B cell (primary cell): ENCODE data around the gene ZNF358. TPM values are rescaled to one million over a fixed set of nuclear protein-coding genes. Genes with fewer than 3 reads are reported as not detected.

Experiments
- ATAC-seq: fragments of 200-7000 bp; cut with Tn5 transposase; one replicate; pipeline ENCODE4 v1.10.0; 2021; ENCODE audit warnings: low read depth, mild to moderate bottlenecking, moderate number of reproducible peaks, moderate library complexity
- CTCF ChIA-PET: fragments of 350-600 bp; sonication (Branson Sonifier 250); formaldehyde crosslinking; loops from one replicate; lab custom pipeline; 2021; ENCODE audit warnings: antibody characterized with exemption, inconsistent platforms; lab: Charles Lee
- POLR2A ChIA-PET: fragments of 350-600 bp; sonication (Branson Sonifier 250); formaldehyde crosslinking; loops from one replicate; lab custom pipeline; 2021; ENCODE audit warnings: antibody characterized with exemption; lab: Charles Lee
- DNase-seq: peaks from one replicate; pipeline ENCODE4 v3.0.0; 2013
- H2AFZ ChIP-seq: 2 replicates; pipeline ENCODE4 v1.6.1; 2012; ENCODE audit warnings: mild to moderate bottlenecking, low read depth, low read length; ENCODE audit not compliant: insufficient read depth, poor library complexity, severe bottlenecking
- H3K27ac ChIP-seq, 2 donors: 1 replicate in 1 of 2; 2 replicates in 1 of 2; pipeline ENCODE4 v1.5.1; 2012 to 2013; ENCODE audit warnings: low read length in 2 of 2, mild to moderate bottlenecking in 2 of 2, moderate library complexity in 1 of 2
- H3K27me3 ChIP-seq, 4 experiments: fragments of 200-600 bp in 1 of 4; sonication (generic) in 1 of 4; replicated peaks in 1 of 4; 1 replicate in 2 of 4; 2 replicates in 2 of 4; pipeline versions ENCODE4 v1.6.1 to v1.7.0; 2013 to 2016; ENCODE audit warnings: low read length in 3 of 4, mild to moderate bottlenecking in 2 of 4, mixed read lengths in 1 of 4, moderate library complexity in 1 of 4; ENCODE audit not compliant: insufficient read depth in 4 of 4, control insufficient read depth in 3 of 4; ENCODE audit errors: control extremely low read depth in 1 of 4
- H3K36me3 ChIP-seq, 2 experiments: replicated peaks in 1 of 2; 1 replicate in 1 of 2; 2 replicates in 1 of 2; pipeline versions ENCODE4 v1.6.1 to v1.7.1; 2013; ENCODE audit warnings: low read length in 1 of 2; ENCODE audit not compliant: insufficient read depth in 2 of 2, control insufficient read depth in 1 of 2; ENCODE audit errors: control extremely low read depth in 1 of 2, extremely low read depth in 1 of 2
- H3K4me1 ChIP-seq, 2 donors: fragments of 200-600 bp in 1 of 2; sonication (generic) in 1 of 2; 1 replicate in 1 of 2; 2 replicates in 1 of 2; pipeline versions ENCODE4 v1.5.1 to v1.6.1; 2013 to 2017; ENCODE audit warnings: low read length in 2 of 2; ENCODE audit not compliant: control insufficient read depth in 2 of 2, insufficient read depth in 2 of 2
- H3K4me2 ChIP-seq: replicated peaks from 2 replicates; pipeline ENCODE3; 2012; ENCODE audit warnings: mild to moderate bottlenecking, low read depth, low read length; ENCODE audit not compliant: poor library complexity, severe bottlenecking
- H3K4me3 ChIP-seq, 5 experiments: fragments of 200-600 bp in 1 of 5; sonication (generic) in 1 of 5; 1 replicate in 3 of 5; 2 replicates in 2 of 5; pipeline versions ENCODE4 v1.5.1 to v1.7.0; 2011 to 2016; ENCODE audit warnings: low read length in 4 of 5, mild to moderate bottlenecking in 4 of 5, low read depth in 2 of 5, control low read depth in 1 of 5, moderate library complexity in 1 of 5; ENCODE audit not compliant: insufficient read depth in 1 of 5; ENCODE audit errors: control extremely low read depth in 1 of 5, extremely low read depth in 1 of 5
- H3K79me2 ChIP-seq: fragments of 200-600 bp; sonication (generic); one replicate; pipeline ENCODE4 v1.6.0; 2016; ENCODE audit warnings: low read length; ENCODE audit not compliant: control insufficient read depth, insufficient read depth
- H3K9ac ChIP-seq: fragments of 200-600 bp; sonication (generic); 2 replicates; pipeline ENCODE4 v1.6.1; 2017; ENCODE audit warnings: mild to moderate bottlenecking, low read length, moderate library complexity
- H3K9me3 ChIP-seq, 3 donors: one replicate each; pipeline versions ENCODE4 v1.6.1 to v1.7.1; 2013; ENCODE audit warnings: low read length in 2 of 3; ENCODE audit not compliant: control insufficient read depth in 2 of 3, insufficient read depth in 1 of 3; ENCODE audit errors: control extremely low read depth in 1 of 3
- H4K20me1 ChIP-seq: 2 replicates; pipeline ENCODE4 v1.6.0; 2012; ENCODE audit warnings: mild to moderate bottlenecking, low read length; ENCODE audit not compliant: insufficient read depth, control insufficient read depth, poor library complexity, severe bottlenecking
- H3K27ac Mint-ChIP-seq: one replicate; pipeline ENCODE4 v1.8.0; 2021; ENCODE audit warnings: mixed read lengths
- H3K27me3 Mint-ChIP-seq: one replicate; pipeline ENCODE4 v1.8.0; 2021; ENCODE audit warnings: mixed read lengths
- H3K4me1 Mint-ChIP-seq: one replicate; pipeline ENCODE4 v1.8.0; 2021; ENCODE audit warnings: mixed read lengths
- H3K4me3 Mint-ChIP-seq: one replicate; pipeline ENCODE4 v1.8.0; 2021; ENCODE audit warnings: mixed read lengths
- H3K9me3 Mint-ChIP-seq: one replicate; pipeline ENCODE4 v1.8.0; 2022; ENCODE audit warnings: mixed read lengths; ENCODE audit not compliant: insufficient read depth
- CTCF ChIP-seq: fragments of 200-600 bp; IDR thresholded peaks from one replicate; pipeline ENCODE4 v1.8.0; 2022; ENCODE audit warnings: antibody characterized with exemption, mild to moderate bottlenecking
- EZH2 ChIP-seq: IDR thresholded peaks from 2 replicates; pipeline ENCODE4 v1.6.1; 2012; ENCODE audit warnings: borderline replicate concordance, low read depth, mild to moderate bottlenecking, moderate library complexity, low read length; ENCODE audit not compliant: insufficient read depth, poor library complexity, severe bottlenecking
- WGBS: methylation state at CpG from one replicate; pipeline ENCODE4 v1.1.5; 2013; ENCODE audit warnings: missing lambda C conversion rate; ENCODE audit not compliant: insufficient coverage; 5-methylcytosine and 5-hydroxymethylcytosine counted together
- intact Hi-C: fragments of 100-400 bp; cut with micrococcal nuclease; formaldehyde crosslinking; loops from one replicate; pipeline ENCODE4 v1.10.0; 2022
- polyA plus RNA-seq: library from polyadenylated mRNA; depleted of rRNA; stranded (reverse); fragments of >200 nt; gene quantifications from 2 replicates; pipeline ENCODE4 v1.2.3, GENCODE V29; 2012
- total RNA-seq, 2 donors: library from RNA; stranded (reverse); fragments of 120-200 nt in 1 of 2; gene quantifications; 1 replicate in 1 of 2; 2 replicates in 1 of 2; pipeline versions ENCODE4 v1.2.3 to v1.2.4, GENCODE V29; 2013 to 2022

ZNF358 gene
- total and polyA plus RNA-seq, 2 donors (not counting 1 experiment from before 2014, with no cell fraction given), result 8.5 to 17.5 TPM

- no peaks in the 10 kb centered on the region for H3K27me3 Mint-ChIP-seq
- no peak overlapping the region for H3K4me2 ChIP-seq
- H2AFZ ChIP-seq, result no peak overlapping the region
- H3K4me3 Mint-ChIP-seq, result no peak overlapping the region
- H3K36me3 ChIP-seq, result peaks cover 5 to 47% of the 10 kb centered on the region in 2 experiments
- H3K27ac ChIP-seq, result no peak overlapping the region
- H3K4me1 Mint-ChIP-seq, result peaks cover 26% of the 10 kb centered on the region
- H3K27ac Mint-ChIP-seq, result no peak overlapping the region
- no peak overlapping the region for H3K9ac ChIP-seq
- intact Hi-C loops, result no loop called here
- no peaks in the 10 kb centered on the region for H4K20me1 ChIP-seq
- no peak overlapping the region for H3K4me3 ChIP-seq
- H3K79me2 ChIP-seq, result peaks cover 10% of the 10 kb centered on the region
- ChIA-PET POLR2A (interaction anchor here (0.7 kb wide), 1 partner anchor 28 kb away, joined by 8 read pairs; no protein-coding TSS in a partner anchor), CTCF (no interaction called here)
- no peaks in the 10 kb centered on the region for H3K9me3 ChIP-seq
- TF ChIP-seq CTCF, result no peak
- TF ChIP-seq EZH2, result no peak
- H3K4me1 ChIP-seq, result peaks cover 10 to 29% of the 10 kb centered on the region in 2 donors
- WGBS, result 95% methylated on average over 26 of the region's 28 CpGs
- no peaks in the 10 kb centered on the region for H3K27me3 ChIP-seq
- ATAC-seq (no peak), DNase-seq (no peak)
- no peaks in the 10 kb centered on the region for H3K9me3 Mint-ChIP-seq
These were observed 24.0 kb downstream of the ZNF358 start for GRCh38 chr19:7539827-7540425.

GRCh38 chr19:7540761-7541474 lies 25.0 kb downstream of the ZNF358 start:
- Histone ChIP-seq H3K4me3 (no peak overlapping the region), H3K4me1 (peaks cover 13 to 33% of the 10 kb centered on the region in 2 donors), H2AFZ (no peak overlapping the region), H4K20me1 (no peaks in the 10 kb centered on the region), H3K36me3 (peaks cover 5 to 47% of the 10 kb centered on the region in 2 experiments), H3K9ac (no peak overlapping the region), H3K4me2 (no peak overlapping the region), H3K79me2 (peaks cover 5% of the 10 kb centered on the region), H3K9me3 (no peaks in the 10 kb centered on the region), H3K27me3 (no peaks in the 10 kb centered on the region), H3K27ac (no peak overlapping the region)
- ChIA-PET POLR2A (no interaction called here), CTCF (interaction anchor here (0.7 kb wide), 1 partner anchor 260 kb away, joined by 3 read pairs; no protein-coding TSS in a partner anchor)
- ATAC-seq, result no peak
- 94% methylated on average over 36 of the region's 39 CpGs for WGBS
- no peaks in the 10 kb centered on the region for H3K9me3 Mint-ChIP-seq
- TF ChIP-seq CTCF, result no peak
- TF ChIP-seq EZH2, result no peak
- H3K4me3 Mint-ChIP-seq, result no peak overlapping the region
- H3K27me3 Mint-ChIP-seq, result no peaks in the 10 kb centered on the region
- DNase-seq, result no peak
- H3K4me1 Mint-ChIP-seq, result peaks cover 28% of the 10 kb centered on the region
- intact Hi-C loops, result no loop called here
- H3K27ac Mint-ChIP-seq, result no peak overlapping the region
